ENCODE results near the gene DNM3.

GRCh38 chr1:172400722-172401105 lies 559.4 kb downstream of the DNM3 start:
- no peak for TF ChIP-seq POLR2A (IDR thresholded peaks at IDR 0.05)
- TF ChIP-seq CTCF (IDR thresholded peaks at IDR 0.05) = no peak
